HG02678 (cell line): ENCODE results near the gene TMEM255A.

Experiments
- ATAC-seq: cut with Tn5 transposase; IDR thresholded peaks from one replicate; pipeline ENCODE4 v1.9.1; 2021; ENCODE audit warnings: mild to moderate bottlenecking, moderate library complexity; ENCODE audit not compliant: unreplicated experiment

The TMEM255A gene

GRCh38 chrX:120213438-120214265 is 97.6 kb downstream of the TMEM255A start:
- peak; percentile 72 for ATAC-seq
